Measurements from ENCODE around the gene TBC1D22A.

- TF ChIP-seq, protein P1, sequence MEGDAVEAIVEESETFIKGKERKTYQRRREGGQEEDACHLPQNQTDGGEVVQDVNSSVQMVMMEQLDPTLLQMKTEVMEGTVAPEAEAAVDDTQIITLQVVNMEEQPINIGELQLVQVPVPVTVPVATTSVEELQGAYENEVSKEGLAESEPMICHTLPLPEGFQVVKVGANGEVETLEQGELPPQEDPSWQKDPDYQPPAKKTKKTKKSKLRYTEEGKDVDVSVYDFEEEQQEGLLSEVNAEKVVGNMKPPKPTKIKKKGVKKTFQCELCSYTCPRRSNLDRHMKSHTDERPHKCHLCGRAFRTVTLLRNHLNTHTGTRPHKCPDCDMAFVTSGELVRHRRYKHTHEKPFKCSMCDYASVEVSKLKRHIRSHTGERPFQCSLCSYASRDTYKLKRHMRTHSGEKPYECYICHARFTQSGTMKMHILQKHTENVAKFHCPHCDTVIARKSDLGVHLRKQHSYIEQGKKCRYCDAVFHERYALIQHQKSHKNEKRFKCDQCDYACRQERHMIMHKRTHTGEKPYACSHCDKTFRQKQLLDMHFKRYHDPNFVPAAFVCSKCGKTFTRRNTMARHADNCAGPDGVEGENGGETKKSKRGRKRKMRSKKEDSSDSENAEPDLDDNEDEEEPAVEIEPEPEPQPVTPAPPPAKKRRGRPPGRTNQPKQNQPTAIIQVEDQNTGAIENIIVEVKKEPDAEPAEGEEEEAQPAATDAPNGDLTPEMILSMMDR (IDR thresholded peaks at IDR 0.05), result no peak
- TF ChIP-seq EZH2 (IDR thresholded peaks at IDR 0.05) (no peak), EZH2phosphoT487 (IDR thresholded peaks at IDR 0.05) (no peak)
These were observed 215.3 kb downstream of the TBC1D22A start for GRCh38 chr22:46977656-46978343.

Measured in neural progenitor cell (in vitro differentiated cells).